T-helper 2 cell (primary cell): Measurements from ENCODE around the gene XPO6.

Experiments
- DNase-seq, 5 experiments: peaks; one replicate each; pipeline versions ENCODE4 v3.0.0 to v3.0.0-alpha.2; 2012 to 2022

The XPO6 gene

DNA sequence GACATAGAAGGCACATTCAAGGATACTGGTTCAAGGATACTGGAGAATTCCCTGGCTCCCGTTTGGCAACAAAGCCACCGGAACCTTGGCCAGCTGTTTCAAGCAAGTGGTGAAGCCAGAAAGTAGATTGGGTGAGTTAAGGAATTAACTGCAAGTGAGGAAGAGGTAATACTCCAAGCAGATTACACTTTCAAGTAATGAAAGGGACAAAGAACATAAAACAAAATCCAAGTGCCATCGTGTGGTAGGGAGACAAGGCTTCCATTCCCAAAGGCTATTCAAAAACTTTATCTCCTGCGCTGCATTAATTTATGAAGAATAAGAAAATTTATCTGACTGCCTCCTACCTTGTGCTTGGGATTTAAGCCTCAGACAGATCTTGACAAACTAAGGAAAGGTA lies 27.8 kb downstream of the XPO6 start:
- DNase-seq, result no peak

DNA sequence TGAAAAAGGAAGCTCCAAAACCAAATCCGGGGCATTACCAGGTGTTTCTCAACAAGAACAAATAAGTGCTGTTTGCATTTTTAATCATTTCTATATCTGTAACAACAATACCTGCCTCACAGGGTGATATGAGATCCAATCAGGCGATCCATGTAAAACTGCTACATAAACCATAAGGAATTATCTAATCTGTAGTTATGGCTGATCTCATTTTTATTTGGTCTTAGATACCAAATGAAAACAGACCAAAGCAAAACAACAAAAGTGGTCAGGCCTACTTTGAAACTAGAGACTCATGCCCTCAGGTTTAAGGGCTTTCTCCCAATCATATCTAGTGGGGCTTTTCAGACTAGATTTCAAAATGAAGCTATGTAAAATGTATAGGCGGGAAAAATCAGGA lies 28.3 kb downstream of the XPO6 start:
- no peak for DNase-seq

DNA sequence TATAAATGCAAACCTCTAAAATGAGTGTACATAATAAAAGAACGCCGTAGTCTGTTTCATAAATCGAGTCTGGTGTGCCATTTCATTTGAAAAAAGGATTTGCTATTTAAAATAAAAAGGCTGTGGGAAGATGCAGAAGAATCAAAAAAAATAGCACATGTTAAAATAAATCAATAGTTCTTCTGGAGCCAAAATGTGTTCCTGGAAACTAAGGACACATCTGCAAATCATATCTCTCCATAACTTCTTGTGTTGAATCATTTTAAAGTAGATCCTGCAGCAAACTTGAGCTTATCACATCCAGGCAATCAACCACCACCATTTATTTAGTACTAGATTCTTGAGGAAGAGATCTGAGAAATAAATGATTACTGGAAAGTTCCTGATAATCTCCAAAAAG lies 29.0 kb downstream of the XPO6 start:
- DNase-seq, result no peak

DNA sequence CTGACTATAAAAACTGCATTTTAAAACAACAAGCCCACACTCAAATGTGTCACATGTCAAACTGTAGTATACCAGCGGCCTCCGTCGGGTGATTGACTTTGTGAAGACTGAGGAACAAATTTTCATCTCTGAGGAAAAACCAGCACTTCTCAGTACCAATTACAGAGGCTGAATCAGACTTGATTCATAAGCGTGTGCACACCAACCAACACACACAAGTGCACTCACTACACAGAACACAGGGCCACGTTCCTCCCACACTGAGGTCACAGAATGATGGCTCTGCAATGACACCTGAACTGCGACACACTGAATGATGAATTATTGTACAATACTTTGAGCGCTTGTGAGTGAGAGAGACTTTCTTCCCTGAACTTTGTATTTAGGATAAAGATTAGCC lies 29.6 kb downstream of the XPO6 start:
- DNase-seq, result peak in 2 of 5 experiments; percentile 14 to 65

DNA sequence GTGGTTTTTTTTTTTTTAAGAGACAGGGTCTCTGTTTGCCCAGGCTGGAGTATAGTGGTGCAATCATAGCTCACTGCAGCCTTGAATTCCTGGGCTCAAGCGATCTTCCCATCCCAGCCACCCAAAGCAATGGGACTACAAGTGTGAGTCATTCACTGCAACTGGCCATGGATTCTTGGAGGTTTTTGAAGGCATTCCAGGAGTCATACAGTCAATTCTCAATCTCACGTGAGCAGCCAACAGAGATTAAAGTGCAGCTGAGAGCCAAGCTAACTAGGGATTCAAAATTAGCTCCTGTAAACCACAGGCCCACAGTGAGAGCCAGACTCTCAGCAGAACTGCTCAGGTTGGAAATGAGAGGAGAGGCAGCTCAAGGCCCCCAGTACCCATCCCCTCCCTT lies 30.2 kb downstream of the XPO6 start:
- DNase-seq, result no peak

DNA sequence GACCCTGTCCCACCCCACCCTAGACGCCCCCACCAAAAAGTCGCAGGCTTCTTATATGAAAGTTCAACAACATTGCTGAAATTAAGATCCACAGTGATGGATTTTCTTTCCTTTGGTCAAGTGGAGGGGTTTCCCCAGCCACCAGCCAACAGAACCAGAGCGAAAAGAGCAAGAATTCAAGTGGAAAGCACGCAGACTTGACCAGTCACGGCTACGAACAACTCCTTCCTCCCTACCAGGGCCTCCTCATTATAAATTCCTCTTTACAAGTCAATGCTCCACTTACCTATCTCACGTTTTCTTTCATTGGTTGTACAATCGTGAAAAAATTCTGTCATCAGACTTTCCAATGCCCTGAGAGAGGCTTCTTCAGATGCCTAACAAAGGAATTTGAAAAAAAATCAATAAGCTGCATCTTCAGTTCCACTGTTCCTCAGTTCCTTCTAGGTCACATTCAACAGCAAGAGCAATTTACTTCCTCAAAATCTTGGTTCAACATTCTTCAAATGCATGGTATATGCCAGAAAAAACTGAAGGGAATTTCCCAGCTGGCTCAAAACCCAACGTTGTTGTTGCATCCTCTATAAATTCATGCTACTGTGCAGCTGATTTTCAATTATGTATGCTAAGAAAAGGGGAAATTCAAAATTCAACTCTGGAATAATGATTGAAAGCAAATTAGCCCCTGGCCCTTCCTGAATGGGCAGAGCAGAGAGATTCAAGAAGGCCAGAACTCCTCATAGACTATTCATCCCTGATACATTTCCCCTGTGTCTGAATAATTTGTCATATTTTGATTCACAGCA lies 30.9 kb downstream of the XPO6 start:
- DNase-seq, result no peak

DNA sequence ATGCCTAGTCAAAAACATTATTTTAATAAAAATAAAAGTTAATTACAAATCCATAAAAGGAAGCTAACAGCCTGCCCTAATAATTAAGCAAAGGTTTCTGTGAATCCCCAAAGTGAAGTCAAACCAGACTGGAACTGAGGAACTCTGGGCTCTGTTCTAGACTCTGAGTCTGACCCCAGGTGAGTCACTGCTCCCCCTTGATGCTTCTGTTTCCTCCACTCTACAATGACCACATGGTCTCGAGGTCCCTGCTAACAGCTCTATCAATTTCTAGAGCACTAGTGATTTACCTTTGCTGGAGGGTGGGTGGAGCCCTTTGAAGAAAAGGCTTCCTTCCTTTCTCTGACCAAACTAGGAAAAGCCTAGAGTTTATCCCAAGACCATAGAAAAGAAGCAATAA lies 32.4 kb downstream of the XPO6 start:
- no peak for DNase-seq

DNA sequence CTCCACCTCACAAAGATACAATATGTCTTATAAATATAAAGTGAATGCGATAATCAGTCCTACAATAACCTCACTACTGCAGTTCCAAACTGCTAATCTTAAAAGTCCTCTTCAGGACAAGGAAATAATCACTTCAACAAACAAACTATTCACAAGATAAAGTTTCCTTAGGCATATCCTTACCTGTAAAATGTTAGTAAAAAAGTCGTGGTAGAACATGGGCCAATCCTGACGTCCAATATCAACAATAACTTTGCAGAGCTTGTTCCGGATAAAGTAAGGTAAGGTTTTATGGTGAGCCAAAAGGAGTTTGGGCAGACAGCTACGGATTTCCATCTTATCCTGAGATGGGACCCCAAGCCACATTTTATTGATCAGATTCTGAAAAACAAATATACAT lies 36.0 kb downstream of the XPO6 start:
- DNase-seq, result no peak

DNA sequence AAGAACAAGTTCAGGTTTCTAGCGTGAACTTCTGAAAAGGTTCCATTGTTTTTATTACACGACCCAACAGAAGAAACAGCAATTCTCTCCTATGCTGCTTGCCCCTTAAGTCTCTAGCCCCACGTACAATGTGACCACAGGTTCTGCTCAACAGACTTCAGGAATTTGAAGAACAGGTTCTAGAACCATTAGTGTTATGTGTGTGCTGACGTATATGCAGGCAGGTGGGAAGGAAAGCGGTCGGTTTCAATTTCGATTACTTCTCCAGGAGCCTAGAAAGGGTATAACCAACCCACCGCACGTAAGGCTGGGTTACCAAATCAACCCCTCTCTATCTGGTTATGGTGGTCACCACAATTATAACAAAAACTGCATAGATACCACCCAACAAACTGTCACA lies 39.4 kb downstream of the XPO6 start:
- no peak for DNase-seq

DNA sequence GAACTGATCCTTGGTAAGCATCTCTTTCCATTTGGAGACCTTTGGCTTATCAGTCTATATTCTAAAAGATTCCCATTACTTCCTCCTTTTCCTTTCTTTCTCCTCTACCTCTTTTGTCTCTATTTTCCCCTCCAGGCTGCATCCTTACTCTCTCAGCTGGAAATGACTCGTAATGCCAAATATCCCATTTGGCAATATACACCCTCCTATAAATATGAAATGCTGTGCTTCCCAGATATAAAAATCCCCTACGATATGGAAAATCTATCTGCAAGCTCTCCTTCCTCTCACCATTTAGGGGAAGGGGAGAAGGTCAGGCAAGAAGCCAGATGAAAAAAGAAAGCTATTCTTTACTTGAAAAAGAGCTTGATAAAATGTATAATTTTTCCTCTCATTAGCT lies 39.9 kb downstream of the XPO6 start:
- no peak for DNase-seq

DNA sequence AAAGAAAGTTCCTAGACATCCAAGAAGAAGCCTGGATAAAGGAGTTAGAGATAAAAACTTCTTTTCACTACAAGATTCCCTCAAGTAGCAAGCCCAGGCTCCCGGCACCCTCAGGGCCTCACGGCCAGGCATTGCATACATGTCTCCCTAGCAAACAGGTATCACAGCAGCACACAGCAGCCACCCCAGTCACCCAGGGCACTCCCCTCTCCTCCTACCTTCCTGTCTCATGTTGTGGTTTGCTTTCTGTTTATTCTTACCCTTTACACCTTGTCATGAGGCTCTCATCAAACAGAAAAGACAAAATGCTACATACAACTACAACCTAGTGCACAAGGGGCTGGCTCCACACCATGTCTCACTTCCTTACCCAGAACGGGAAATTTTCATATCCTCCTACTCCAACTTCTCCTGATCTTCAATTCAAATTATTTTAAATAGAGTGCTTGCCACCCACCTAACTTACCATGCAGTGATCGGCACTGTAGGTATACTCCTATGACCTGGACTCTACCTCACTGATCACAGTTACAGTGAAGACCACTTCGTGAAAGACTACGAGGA lies 42.7 kb downstream of the XPO6 start:
- DNase-seq, result peak in 3 of 5 experiments; percentile 35 to 70 (median 55)

DNA sequence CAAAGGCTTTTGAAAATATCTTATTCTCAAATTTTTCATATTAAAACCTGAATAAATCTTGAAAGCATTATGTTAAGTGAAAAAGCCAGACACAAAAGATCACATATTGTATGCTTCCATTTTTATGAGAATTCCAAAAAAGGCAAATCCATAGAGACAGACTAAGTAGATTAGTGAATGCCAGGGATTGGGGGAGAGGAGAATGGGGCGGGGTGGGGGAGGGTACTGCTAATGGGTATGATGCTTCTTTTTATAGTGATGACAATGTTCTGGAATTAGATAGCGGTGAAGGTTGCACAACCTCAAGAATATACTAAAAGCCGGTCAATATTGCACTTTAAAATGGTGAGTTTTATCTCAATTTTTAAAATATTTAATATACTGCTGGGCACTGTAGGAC lies 44.0 kb downstream of the XPO6 start:
- no peak for DNase-seq

DNA sequence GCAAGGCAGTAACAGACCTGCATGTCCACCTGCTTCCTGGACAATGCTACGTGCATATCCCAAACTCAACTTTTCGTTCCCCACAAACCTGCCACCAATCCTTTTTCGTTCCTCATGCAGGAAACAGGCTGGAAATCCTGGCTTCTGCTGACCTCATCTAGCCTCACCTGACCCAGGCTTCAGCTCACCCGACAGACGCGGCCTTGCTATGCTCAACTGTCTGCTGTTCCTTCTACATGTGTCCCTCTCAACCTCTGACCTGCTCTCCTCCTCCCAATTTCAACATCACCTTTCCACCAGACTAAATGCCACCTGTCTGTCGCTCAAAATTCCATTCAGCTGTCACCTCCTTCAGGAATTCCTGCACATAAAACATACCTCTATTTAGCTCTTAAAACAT lies 44.5 kb downstream of the XPO6 start:
- no peak for DNase-seq

DNA sequence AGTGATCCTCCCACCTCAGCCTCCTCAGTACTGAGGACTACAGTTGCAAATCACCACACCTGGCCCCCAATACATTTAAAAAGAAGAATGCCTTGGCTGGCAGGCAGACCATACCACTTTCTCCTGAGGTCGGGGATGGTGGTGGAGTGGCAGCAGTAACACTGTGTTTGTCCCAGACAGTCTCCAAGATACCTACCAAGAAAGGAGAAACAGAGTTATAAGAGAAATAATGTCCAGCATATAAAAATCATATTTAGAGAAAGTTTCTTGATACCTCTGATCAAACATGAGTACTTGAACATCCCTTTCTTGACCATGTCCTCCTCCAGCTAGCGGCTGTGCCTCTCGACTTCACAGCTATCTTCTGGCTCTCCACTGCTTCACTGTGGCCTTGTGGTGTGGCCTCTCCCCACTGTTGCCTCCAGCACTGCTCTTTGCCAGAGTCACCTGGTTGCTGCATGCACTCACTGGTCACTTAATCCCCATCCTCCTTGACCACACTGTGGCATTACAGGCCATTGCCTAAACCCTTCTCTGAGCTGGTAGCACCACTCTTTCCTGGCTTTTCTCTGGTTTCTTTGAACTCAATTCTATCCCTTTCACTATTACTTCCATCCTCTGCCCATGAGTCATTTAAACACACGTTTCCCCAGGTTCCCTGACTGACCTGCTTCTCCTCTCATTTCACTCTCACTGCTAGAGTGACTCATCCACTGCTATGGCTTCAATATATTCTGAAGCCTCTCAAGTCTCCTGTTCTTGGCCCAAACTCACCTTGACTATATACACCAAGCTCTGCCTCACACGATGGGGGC lies 45.2 kb downstream of the XPO6 start:
- peak in 1 of 5 experiments; percentile 39 for DNase-seq

DNA sequence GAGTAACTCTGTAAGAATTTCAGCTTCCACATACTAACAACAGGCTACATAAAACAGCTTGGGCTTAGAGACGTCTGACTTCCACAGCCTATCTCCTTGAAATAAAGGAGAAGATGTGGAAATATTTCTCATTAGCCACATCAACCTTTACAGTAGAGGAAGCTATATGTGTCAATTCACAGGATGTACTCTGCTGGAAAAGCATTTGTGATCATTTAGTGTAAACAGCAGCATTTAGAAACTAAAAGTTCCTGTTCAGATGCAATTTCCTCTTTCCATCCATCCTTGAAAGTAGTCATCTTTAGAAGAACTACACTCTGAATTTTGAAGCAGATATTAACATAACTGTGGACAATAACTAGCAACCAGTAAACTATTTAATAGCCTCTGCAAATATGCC lies 46.2 kb downstream of the XPO6 start:
- no peak for DNase-seq

DNA sequence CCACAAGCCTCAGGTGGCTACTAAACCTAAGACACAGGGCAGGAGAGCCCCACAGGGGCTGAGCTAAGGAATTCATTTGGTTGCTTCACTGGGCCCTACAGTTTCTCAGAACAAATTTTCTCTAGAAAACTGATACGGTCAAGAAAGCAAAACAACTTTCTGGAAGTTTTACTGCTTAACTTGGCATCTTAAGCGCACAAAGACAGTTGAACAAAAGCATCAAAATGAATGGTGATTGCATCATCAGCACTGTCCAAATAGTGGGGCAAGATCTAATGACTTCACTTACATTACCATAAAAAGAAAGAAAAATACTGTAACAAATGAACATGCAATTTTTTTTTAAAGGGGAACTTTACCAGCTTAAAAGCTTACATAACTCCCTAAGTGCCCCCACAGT lies 47.6 kb downstream of the XPO6 start:
- no peak for DNase-seq

DNA sequence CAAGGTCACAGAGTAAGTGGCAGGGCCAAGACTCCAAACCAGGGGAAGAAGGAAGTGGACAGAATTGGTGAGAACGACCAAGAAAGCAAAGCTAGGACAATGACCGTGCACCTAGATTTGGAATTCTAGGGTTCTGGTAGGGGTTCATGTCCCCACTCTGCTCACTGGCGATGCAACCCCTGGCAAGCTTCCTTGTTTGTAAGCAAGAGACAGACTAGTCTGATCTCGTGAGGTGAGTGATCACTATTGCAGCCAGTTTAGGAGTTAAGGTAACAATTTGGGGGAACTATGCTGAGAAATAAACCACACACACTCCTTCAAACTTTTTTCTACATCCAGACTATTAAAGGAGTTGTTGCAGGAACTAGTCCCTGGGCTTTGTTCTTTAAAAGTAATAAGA lies 48.1 kb downstream of the XPO6 start:
- no peak for DNase-seq

DNA sequence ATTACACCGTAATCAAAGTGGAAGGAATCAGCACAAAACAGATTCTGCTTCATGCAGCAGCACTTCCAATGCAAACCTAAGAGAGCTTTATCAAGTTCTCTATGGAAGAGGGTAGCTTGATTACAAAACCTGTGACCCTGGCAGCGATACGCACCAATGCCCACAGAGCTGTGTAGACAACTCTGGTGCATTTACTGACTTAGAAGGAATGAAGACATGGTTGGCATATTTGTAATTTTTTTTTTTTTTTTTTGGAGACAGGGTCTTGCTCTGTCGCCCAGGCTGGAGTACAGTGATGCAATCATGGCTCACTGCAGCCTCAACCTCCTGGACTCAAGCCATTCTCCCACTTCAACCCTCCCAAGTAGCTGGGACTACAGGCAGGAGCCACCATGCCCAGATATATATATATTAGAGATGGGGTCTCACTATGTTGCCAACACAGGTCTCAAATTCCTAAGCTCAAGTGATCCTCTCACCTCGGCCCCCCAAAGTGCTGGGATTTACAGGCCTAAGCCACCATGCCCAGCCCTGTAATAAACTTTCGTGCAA lies 49.4 kb downstream of the XPO6 start:
- no peak for DNase-seq

DNA sequence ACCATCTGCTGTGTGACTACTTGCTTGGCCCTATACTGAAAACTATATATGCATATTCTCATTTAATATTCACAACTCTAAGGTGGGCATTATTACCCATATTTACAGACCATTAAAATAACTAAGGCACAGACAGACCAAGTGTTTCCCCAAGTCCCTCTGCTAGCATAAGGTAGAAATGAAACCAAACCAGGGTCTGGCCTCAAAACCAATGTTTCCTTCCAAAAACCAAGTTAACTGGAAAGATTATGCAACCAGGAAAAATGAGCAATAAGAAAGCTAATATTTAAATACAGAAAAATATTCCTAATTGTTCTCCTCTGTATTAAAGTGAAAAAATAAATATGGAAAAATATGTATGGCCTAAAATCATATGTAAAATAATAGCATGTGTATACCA lies 50.1 kb downstream of the XPO6 start:
- DNase-seq, result no peak

DNA sequence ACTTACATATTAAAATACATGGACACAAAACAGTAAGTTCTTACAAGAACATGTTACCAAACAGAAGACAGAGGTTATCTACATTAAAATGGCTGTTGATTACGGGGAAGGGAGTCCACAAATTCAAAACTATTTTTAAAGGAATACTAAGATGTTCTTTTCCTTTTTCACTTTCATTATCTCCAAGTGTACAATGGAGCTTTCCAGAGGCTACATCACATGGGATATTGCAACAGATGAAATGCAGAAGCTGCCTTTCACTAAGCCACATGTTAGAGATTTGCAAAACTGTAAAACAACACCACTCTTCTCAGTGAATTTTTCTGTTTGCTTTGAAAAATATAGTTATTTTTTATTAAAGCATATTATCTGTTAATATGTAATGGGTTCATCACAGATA lies 53.6 kb downstream of the XPO6 start:
- DNase-seq, result no peak

DNA sequence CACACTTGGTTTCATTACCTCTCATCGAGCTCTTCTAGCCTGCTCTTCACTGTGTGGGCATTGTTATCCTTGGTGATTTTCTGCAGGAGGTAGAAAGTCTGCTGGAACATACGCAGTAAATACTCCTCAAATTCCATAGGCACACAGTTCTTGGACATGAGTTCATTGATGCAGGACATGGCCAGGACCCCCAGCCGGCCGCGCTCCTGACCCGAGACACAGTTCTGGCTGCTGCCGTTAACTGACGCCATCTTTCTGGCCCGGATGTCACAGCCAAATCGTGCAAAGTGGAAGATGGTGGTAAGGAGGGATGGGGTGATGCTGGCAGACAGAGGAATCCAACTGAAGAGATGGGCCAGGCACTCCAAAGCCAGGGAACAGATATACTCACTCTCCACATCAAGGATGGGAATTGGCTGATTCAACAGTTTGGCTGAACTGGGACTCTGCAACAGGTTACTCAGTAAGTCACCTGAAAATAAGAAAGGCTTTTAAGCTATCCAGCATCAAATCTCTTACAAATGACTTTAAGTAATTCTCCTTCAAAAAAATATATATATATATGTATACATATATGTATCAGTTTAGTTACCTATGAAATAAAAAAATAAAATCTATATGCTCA lies 55.6 kb downstream of the XPO6 start:
- DNase-seq, result no peak

DNA sequence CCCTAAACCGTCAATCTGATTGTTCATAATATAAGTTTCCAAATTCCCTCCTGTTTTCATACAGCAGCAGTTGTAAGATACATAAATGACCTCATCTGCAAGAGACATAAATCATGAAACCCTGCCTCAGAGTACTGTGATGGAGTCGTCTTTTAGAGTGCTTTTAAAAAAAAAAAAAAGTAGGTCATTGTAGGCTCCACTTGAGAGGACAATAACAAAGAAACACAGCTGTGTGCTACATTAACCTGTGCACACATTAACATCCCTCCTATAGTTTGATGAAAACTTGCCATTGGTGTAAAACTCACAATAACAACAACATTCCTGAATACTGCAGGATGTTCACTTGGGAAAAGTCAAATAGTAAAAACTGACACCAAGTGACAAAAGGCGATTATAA lies 56.5 kb downstream of the XPO6 start:
- DNase-seq, result no peak

DNA sequence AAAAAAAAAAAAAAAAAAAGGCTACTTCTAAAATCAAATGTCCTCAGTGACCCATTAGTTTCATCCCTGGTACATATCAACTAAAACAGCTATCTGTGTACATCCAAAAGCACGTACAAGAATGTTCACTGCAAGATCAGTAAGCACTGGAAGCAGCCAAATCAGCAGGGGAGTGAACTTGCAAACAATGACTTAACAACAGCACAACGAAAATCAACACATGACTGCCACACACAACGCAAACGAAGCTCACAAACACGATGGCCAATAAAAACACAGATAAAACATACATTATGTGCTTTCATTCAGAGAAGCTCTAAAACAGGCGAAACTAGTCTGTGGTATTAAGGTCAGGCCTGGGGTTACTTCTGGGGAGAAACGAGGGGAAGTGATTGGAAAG lies 60.6 kb downstream of the XPO6 start:
- DNase-seq, result no peak
